HepG2 (cell line): ENCODE measurements around the gene TSC1. TPM values are rescaled to one million over a fixed set of nuclear protein-coding genes. Genes with fewer than 3 reads are reported as not detected.

Experiments
- ATAC-seq: fragments of 200-7000 bp; cut with Tn5 transposase; 3 replicates; pipeline ENCODE4 v1.9.1; 2020; ENCODE audit warnings: mild to moderate bottlenecking, moderate library complexity
- BruUV-seq: library from RNA; stranded (reverse); fragments of 400-500 nt; replicated peaks from 2 replicates; lab custom pipeline; 2021; lab: Mats Ljungman, UMichigan
- CTCF ChIA-PET: fragments of 300-600 bp; formaldehyde crosslinking; extraction: SDS; loops from one replicate; lab custom pipeline; 2021; ENCODE audit warnings: low total read pairs, inconsistent platforms, low intra/inter-chr PET ratio; lab: Yijun Ruan, JAX
- POLR2A ChIA-PET: fragments of 350-600 bp; sonication (Branson Sonifier 250); formaldehyde crosslinking; loops from one replicate; lab custom pipeline; 2020; ENCODE audit warnings: antibody characterized with exemption, inconsistent platforms; lab: Yijun Ruan, JAX
- DNase-seq: peaks from one replicate; pipeline ENCODE4 v3.0.0-alpha.2; 2015; ENCODE audit warnings: low spot score
- FAIRE-seq: peaks from 3 replicates; lab custom pipeline; 2011; peaks lifted over from hg19 to GRCh38; lab: Jason Lieb, UNC
- H2AFZ ChIP-seq: one replicate; pipeline ENCODE4 v1.6.1; 2011; ENCODE audit warnings: low read length, inconsistent platforms
- H3K27ac ChIP-seq: fragments of 300-600 bp; 3 replicates; pipeline ENCODE4 v1.8.0; 2011; ENCODE audit warnings: mixed run types, mild to moderate bottlenecking, mixed read lengths, low read length, inconsistent platforms; ENCODE audit not compliant: insufficient read depth; ENCODE audit errors: extremely low read length
- H3K27me3 ChIP-seq, 2 experiments: fragments of 200-600 bp in 1 of 2; 2 replicates in 1 of 2; 3 replicates in 1 of 2; pipeline versions ENCODE4 v1.6.0 to v1.8.0; 2011; ENCODE audit warnings: low read length in 2 of 2, mild to moderate bottlenecking in 2 of 2, moderate library complexity in 2 of 2, inconsistent platforms in 1 of 2; ENCODE audit not compliant: insufficient read depth in 2 of 2, control insufficient read depth in 1 of 2
- H3K36me3 ChIP-seq, 2 experiments: fragments of 200-600 bp in 1 of 2; replicated peaks in 1 of 2; 2 replicates in 1 of 2; 3 replicates in 1 of 2; pipeline versions ENCODE4 v1.5.1 to v1.8.0; 2011; ENCODE audit warnings: low read length in 2 of 2, inconsistent platforms in 1 of 2; ENCODE audit not compliant: insufficient read depth in 2 of 2, control insufficient read depth in 1 of 2
- H3K4me1 ChIP-seq: 2 replicates; pipeline ENCODE4 v1.5.1; 2012; ENCODE audit warnings: low read length, inconsistent platforms; ENCODE audit not compliant: insufficient read depth
- H3K4me2 ChIP-seq: 2 replicates; pipeline ENCODE4 v1.6.0; 2011; ENCODE audit warnings: low read depth, low read length, inconsistent platforms
- H3K4me3 ChIP-seq, 3 experiments: fragments of 200-600 bp in 1 of 3; sonication (generic), shearing (Covaris generic) in 1 of 3; replicated peaks in 1 of 3; 2 replicates each; pipeline ENCODE4 v1.5.1; 2011 to 2016; ENCODE audit warnings: low read length in 3 of 3, inconsistent platforms in 2 of 3, low read depth in 2 of 3, mild to moderate bottlenecking in 2 of 3, control low read depth in 1 of 3, mixed read lengths in 1 of 3; ENCODE audit not compliant: insufficient read depth in 1 of 3
- H3K79me2 ChIP-seq: one replicate; pipeline ENCODE4 v1.6.1; 2011; ENCODE audit warnings: low read length, inconsistent platforms; ENCODE audit not compliant: insufficient read depth
- H3K9ac ChIP-seq: 2 replicates; pipeline ENCODE4 v1.6.0; 2011; ENCODE audit warnings: mild to moderate bottlenecking, low read depth, low read length, inconsistent platforms; ENCODE audit not compliant: insufficient read depth
- H3K9me3 ChIP-seq: 2 replicates; pipeline ENCODE4 v1.5.1; 2012; ENCODE audit warnings: mild to moderate bottlenecking, low read length
- H4K20me1 ChIP-seq: 2 replicates; pipeline ENCODE4 v1.6.0; 2011; ENCODE audit warnings: inconsistent platforms, mild to moderate bottlenecking, low read length, moderate library complexity; ENCODE audit not compliant: insufficient read depth
- KDM3A ChIP-seq: IDR thresholded peaks from 2 replicates; pipeline ENCODE4 v1.6.1; 2018; ENCODE audit warnings: low read depth, missing compliant biosample characterization
- MBD4 ChIP-seq: IDR thresholded peaks from 2 replicates; pipeline ENCODE4 v1.6.1; 2012; ENCODE audit warnings: low read length, inconsistent platforms, borderline replicate concordance
- NCOA5 ChIP-seq: sonication (generic); formaldehyde crosslinking; IDR thresholded peaks from 2 replicates; pipeline ENCODE4 v1.4.0; 2020; ENCODE audit warnings: missing genetic modification reagents
- WIZ ChIP-seq: sonication (generic); formaldehyde crosslinking; IDR thresholded peaks from 2 replicates; pipeline ENCODE4 v1.5.1; 2020; ENCODE audit warnings: mild to moderate bottlenecking, missing genetic modification reagents
- ZNF263 ChIP-seq: sonication (generic); formaldehyde crosslinking; IDR thresholded peaks from 2 replicates; pipeline ENCODE4 v1.4.0; 2020; ENCODE audit warnings: missing genetic modification reagents
- ZNF274 ChIP-seq: sonication (generic); formaldehyde crosslinking; IDR thresholded peaks from 2 replicates; pipeline ENCODE4 v1.5.1; 2020; ENCODE audit warnings: mild to moderate bottlenecking, missing genetic modification reagents
- ZNF629 ChIP-seq: sonication (generic); formaldehyde crosslinking; conservative IDR thresholded peaks from 2 replicates; pipeline ENCODE4 v1.5.0; 2020; ENCODE audit warnings: missing genetic modification reagents
- ZNF703 ChIP-seq: sonication (generic); formaldehyde crosslinking; IDR thresholded peaks from 2 replicates; pipeline ENCODE4 v1.5.1; 2020; ENCODE audit warnings: missing genetic modification reagents, mild to moderate bottlenecking, moderate library complexity, borderline replicate concordance
- WGBS: methylation state at CpG from one replicate; pipeline ENCODE4 v1.1.6; 2017; ENCODE audit warnings: low lambda C conversion rate; 5-methylcytosine and 5-hydroxymethylcytosine counted together
- in situ Hi-C: cut with HindIII; loops from 2 replicates; pipeline ENCODE4 v1.10.0; 2017; ENCODE audit warnings: low pct_unique_long_range_greater_than_20kb; ENCODE audit not compliant: extremely low pct_ligation_motif_present
- intact Hi-C: fragments of 100-400 bp; cut with micrococcal nuclease; formaldehyde crosslinking; loops from one replicate; pipeline ENCODE4 v1.10.0; 2022; ENCODE audit not compliant: unreplicated experiment
- polyA plus RNA-seq, 8 experiments: library from polyadenylated mRNA; depleted of rRNA in 3 of 8; stranded (reverse) in 7 of 8; unstranded in 1 of 8; fragments of >200 nt; fragmentation: Illumina TruSeq in 4 of 8; extraction: Trizol in 4 of 8; gene quantifications; 2 replicates each; pipeline versions ENCODE4 v1.2.1 to v1.2.3, GENCODE V29; 2011 to 2016; ENCODE audit warnings: low read depth in 4 of 8, missing spikeins in 1 of 8, mixed read lengths in 1 of 8; ENCODE audit not compliant: insufficient read depth in 1 of 8
- total RNA-seq, 5 experiments: library from RNA; depleted of rRNA; stranded (reverse); fragments of >200 nt; fragmentation: Illumina TruSeq; extraction: Trizol; gene quantifications; 2 replicates each; pipeline ENCODE4 v1.2.3, GENCODE V29; 2016; ENCODE audit warnings: low read depth in 1 of 5

Gene TSC1
- total and polyA plus RNA-seq, 2 of the 13 experiments (the other 11 are each of a cell fraction or from before 2014, with no cell fraction given): 31.6 to 66.1 TPM

- Histone ChIP-seq H3K27ac (no peak overlapping the region), H3K4me3 (no peak overlapping the region), H3K4me1 (peaks cover 49% of the 10 kb centered on the region), H4K20me1 (no peaks in the 10 kb centered on the region), H2AFZ (no peak overlapping the region), H3K9me3 (no peaks in the 10 kb centered on the region), H3K4me2 (no peak overlapping the region), H3K9ac (no peak overlapping the region), H3K79me2 (no peaks in the 10 kb centered on the region), H3K36me3 (no peaks in the 10 kb centered on the region), H3K27me3 (peaks cover 5 to 32% of the 10 kb centered on the region in 2 experiments; a peak in 3 of 5 replicates)
- POLR2A ChIA-PET: no interaction called here
- 50% methylated on average over 16 of the region's 20 CpGs for whole genome bisulfite sequencing
- FAIRE-seq (no peak), DNase-seq (no peak), ATAC-seq (no peak)
- no TSS peak for BruUV-seq
- CTCF ChIA-PET: no interaction called here
- in situ Hi-C loops (no loop called here), intact Hi-C loops (no loop called here)
- no peak for TF ChIP-seq KDM3A (CRISPR knock-in tag)
- TF ChIP-seq ZNF703: no peak
- peak; percentile 56; the same call in 1 of the 2 replicates for TF ChIP-seq ZNF263
- TF ChIP-seq NCOA5 (CRISPR knock-in tag): no peak
- no peak for TF ChIP-seq WIZ
Measured at GRCh38 chr9:132984202-132985070, 40.0 kb upstream of the TSC1 start.

DNA sequence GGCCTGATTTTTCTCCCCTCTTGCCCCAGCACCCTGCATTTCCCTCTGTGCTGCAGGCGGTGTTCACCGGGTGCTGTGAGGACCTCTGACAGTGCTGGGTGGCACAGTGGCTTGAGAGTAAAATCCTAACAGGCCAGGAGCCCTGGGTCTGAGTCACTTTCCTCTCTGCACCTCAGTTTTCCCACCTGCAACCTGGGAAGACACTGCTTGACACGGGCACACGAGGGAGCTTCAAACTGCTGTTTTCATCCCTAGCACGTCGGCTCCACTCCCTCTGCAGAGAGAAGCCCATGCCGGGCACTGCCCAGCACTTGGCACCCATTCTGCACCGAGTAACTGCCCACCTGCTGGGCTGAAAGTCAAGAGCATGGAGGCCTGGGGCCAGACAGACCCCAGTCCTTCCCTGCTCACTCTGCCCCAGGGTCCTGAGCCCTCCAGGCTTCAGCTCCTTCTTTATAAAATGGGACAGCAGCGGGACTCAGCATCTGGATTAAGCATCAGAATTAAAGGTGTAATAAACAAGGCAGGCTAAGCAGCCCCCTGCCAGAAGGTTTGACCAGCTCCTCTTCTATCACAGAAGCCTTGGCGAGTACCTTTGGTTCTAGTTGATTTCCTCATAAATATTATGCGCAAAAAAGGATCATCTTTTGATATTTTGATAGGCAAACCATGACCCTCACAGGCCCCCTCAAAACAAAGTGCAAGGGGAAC is 39.2 kb upstream of the TSC1 start:
- Histone ChIP-seq H3K36me3 (no peaks in the 10 kb centered on the region), H3K9ac (no peak overlapping the region), H3K4me3 (no peak overlapping the region), H3K79me2 (no peaks in the 10 kb centered on the region), H3K27me3 (peaks cover 5 to 35% of the 10 kb centered on the region in 2 experiments; a peak in 3 of 5 replicates), H3K4me1 (peaks cover 56% of the 10 kb centered on the region), H3K27ac (no peak overlapping the region), H3K9me3 (no peaks in the 10 kb centered on the region), H3K4me2 (no peak overlapping the region), H4K20me1 (no peaks in the 10 kb centered on the region), H2AFZ (no peak overlapping the region)
- no peak for ATAC-seq
- ChIA-PET CTCF (no interaction called here), POLR2A (no interaction called here)
- in situ Hi-C loops (no loop called here), intact Hi-C loops (no loop called here)
- no peak for FAIRE-seq
- peak; percentile 61 for TF ChIP-seq ZNF629 (CRISPR knock-in tag)
- no peak for TF ChIP-seq MBD4
- TF ChIP-seq ZNF274: 0 out of 2 replicates have a peak, but pooled peaks have one; percentile 7
- no peak for DNase-seq
- BruUV-seq: no TSS peak
- WGBS: 84% methylated on average over 10 of the region's 11 CpGs
